Measurements from ENCODE around the gene LZIC. TPM values are rescaled to one million over a fixed set of nuclear protein-coding genes. Genes with fewer than 3 reads are reported as not detected.

The LZIC gene
- total and polyA plus RNA-seq, 2 of the 13 experiments (the other 11 are each of a cell fraction or from before 2014, with no cell fraction given) = 25.2 to 71.8 TPM

GRCh38 chr1:9900142-9901043, 42.8 kb downstream of the LZIC start (continued):
- TF ChIP-seq MATR3 (CRISPR knock-in tag; IDR thresholded peaks at IDR 0.05) (no peak), ARNTL (CRISPR knock-in tag; IDR thresholded peaks at IDR 0.05) (peak; percentile 78), XRCC5 (optimal IDR thresholded peaks at IDR 0.05; ENCODE audit: low read length) (no peak), ZNF816 (CRISPR knock-in tag; IDR thresholded peaks at IDR 0.05; ENCODE audit: borderline replicate concordance) (no peak), IKZF5 (CRISPR knock-in tag; IDR thresholded peaks at IDR 0.05) (0 out of 2 replicates have a peak, but pooled peaks have one; percentile 19), ZFYVE20 (CRISPR knock-in tag; IDR thresholded peaks at IDR 0.05; ENCODE audit: borderline replicate concordance, low read depth) (no peak), RXRA (CRISPR knock-in tag; IDR thresholded peaks at IDR 0.05) (no peak; the same call in 1 of the 2 replicates), TEAD3 (CRISPR knock-in tag; optimal IDR thresholded peaks at IDR 0.05; ENCODE audit: borderline replicate concordance) (peak; percentile 62), THAP11 (CRISPR knock-in tag; IDR thresholded peaks at IDR 0.05) (0 out of 2 replicates have a peak, but pooled peaks have one; percentile 20), FIP1L1 (IDR thresholded peaks at IDR 0.05; ENCODE audit: borderline replicate concordance, insufficient read depth, low read depth, low read length) (no peak), NFKB2 (CRISPR knock-in tag; IDR thresholded peaks at IDR 0.05; ENCODE audit: borderline replicate concordance) (0 out of 2 replicates have a peak, but pooled peaks have one; percentile 35), NCOA5 (CRISPR knock-in tag; IDR thresholded peaks at IDR 0.05) (no peak), ETV6 (CRISPR knock-in tag; conservative IDR thresholded peaks at IDR 0.05) (no peak), GLI4 (CRISPR knock-in tag; IDR thresholded peaks at IDR 0.05; ENCODE audit: borderline replicate concordance) (no peak), POLR2G (IDR thresholded peaks at IDR 0.05; ENCODE audit: low read depth, low read length) (peak; percentile 58), ZNF609 (CRISPR knock-in tag; IDR thresholded peaks at IDR 0.05; ENCODE audit: borderline replicate concordance) (no peak), ZNF713 (CRISPR knock-in tag; IDR thresholded peaks at IDR 0.05) (no peak), ZSCAN5A (CRISPR knock-in tag; IDR thresholded peaks at IDR 0.05; ENCODE audit: borderline replicate concordance) (no peak), ZNF512 (CRISPR knock-in tag; IDR thresholded peaks at IDR 0.05) (no peak), MYNN (CRISPR knock-in tag; IDR thresholded peaks at IDR 0.05; ENCODE audit: low read depth) (peak; percentile 9; the same call in 1 of the 2 replicates)
